Amniotic stem cell (primary cell): ENCODE data around the gene GPR101.
"Not testable (repeated sequence)": the region's sequence is repeated elsewhere in the genome, so short reads cannot be mapped to it uniquely, and the experiment has no call there.

ENCODE experiments used
- DNase-seq: peaks from one replicate; lab custom pipeline; 2025; lab: John Stamatoyannopoulos, UW

Gene GPR101

GRCh38 chrX:137028699-137029098 is 5.1 kb downstream of the GPR101 start:
- no peak for DNase-seq

- DNase-seq, result no peak
These were observed 7.9 kb downstream of the GPR101 start for GRCh38 chrX:137025930-137026329.

- DNase-seq, result not testable (repeated sequence)
These were observed 33.6 kb downstream of the GPR101 start for GRCh38 chrX:137000236-137000635.

- DNase-seq, result no peak
These were observed 34.8 kb downstream of the GPR101 start for GRCh38 chrX:136999024-136999423.
